Panc1 (cell line): ENCODE data around the gene PGM2. TPM values are rescaled to one million over a fixed set of nuclear protein-coding genes. Genes with fewer than 3 reads are reported as not detected.

Source experiments
- ATAC-seq: fragments of 200-7000 bp; cut with Tn5 transposase; 2 replicates; pipeline ENCODE4 v1.9.1; 2020; ENCODE audit warnings: mild to moderate bottlenecking, moderate library complexity
- BruUV-seq: library from RNA; stranded (reverse); fragments of 400-500 nt; replicated peaks from 2 replicates; lab custom pipeline; 2021; lab: Mats Ljungman, UMichigan
- CTCF ChIA-PET: fragments of 300-600 bp; sonication (Branson Sonifier 250); formaldehyde crosslinking; loops from one replicate; lab custom pipeline; 2022; ENCODE audit warnings: antibody characterized with exemption; lab: Charles Lee
- POLR2A ChIA-PET: fragments of 300-600 bp; sonication (Branson Sonifier 250); formaldehyde crosslinking; loops from one replicate; lab custom pipeline; 2022; ENCODE audit warnings: antibody characterized with exemption; lab: Charles Lee
- DNase-seq: peaks from one replicate; pipeline ENCODE4 v3.0.0-alpha.2; 2010; ENCODE audit warnings: low read depth, low spot score
- H3K27ac ChIP-seq: 2 replicates; pipeline ENCODE4 v1.5.1; 2011; ENCODE audit warnings: mild to moderate bottlenecking, low read length, inconsistent platforms
- H3K27me3 ChIP-seq: fragments of 200-500 bp; sonication (Bioruptor generic); 2 replicates; pipeline ENCODE4 v1.6.0; 2014; ENCODE audit warnings: low read length, inconsistent platforms; ENCODE audit not compliant: control insufficient read depth, insufficient read depth
- H3K36me3 ChIP-seq: fragments of 200-500 bp; sonication (Bioruptor generic); 2 replicates; pipeline ENCODE4 v1.5.1; 2014; ENCODE audit warnings: inconsistent platforms, mild to moderate bottlenecking, low read length, moderate library complexity; ENCODE audit not compliant: control insufficient read depth, insufficient read depth
- H3K4me1 ChIP-seq: 2 replicates; pipeline ENCODE4 v1.5.1; 2011; ENCODE audit warnings: inconsistent platforms, mild to moderate bottlenecking, low read length, moderate library complexity; ENCODE audit not compliant: control insufficient read depth, insufficient read depth
- H3K4me3 ChIP-seq, 2 experiments: 2 replicates each; pipeline ENCODE4 v1.5.1; 2011 to 2012; ENCODE audit warnings: low read depth in 2 of 2, low read length in 2 of 2, mild to moderate bottlenecking in 2 of 2, inconsistent platforms in 1 of 2, moderate library complexity in 1 of 2
- H3K9me3 ChIP-seq: fragments of 200-500 bp; sonication (Bioruptor generic); 2 replicates; pipeline ENCODE4 v1.5.1; 2014; ENCODE audit warnings: low read depth, mild to moderate bottlenecking, inconsistent platforms, low read length, moderate library complexity; ENCODE audit not compliant: control insufficient read depth, insufficient read depth
- CTCF ChIP-seq: fragments of 450-650 bp; IDR thresholded peaks from 2 replicates; pipeline ENCODE4 v1.5.1; 2017; ENCODE audit warnings: mild to moderate bottlenecking
- POLR2AphosphoS5 ChIP-seq: IDR thresholded peaks from 2 replicates; pipeline ENCODE4 v1.6.1; 2012; ENCODE audit warnings: mild to moderate bottlenecking, low read depth, low read length, moderate library complexity
- REST ChIP-seq, 2 experiments: IDR thresholded peaks; 2 replicates each; pipeline ENCODE4 v1.6.1; 2011 to 2012; ENCODE audit warnings: low read depth in 2 of 2, control low read depth in 1 of 2, low read length in 1 of 2, mild to moderate bottlenecking in 1 of 2, moderate library complexity in 1 of 2; ENCODE audit not compliant: insufficient read depth in 1 of 2
- SIN3A ChIP-seq: IDR thresholded peaks from 2 replicates; pipeline ENCODE4 v1.6.1; 2012; ENCODE audit warnings: low read depth, mild to moderate bottlenecking, low read length, moderate library complexity, borderline replicate concordance; ENCODE audit not compliant: insufficient read depth
- TCF7L2 ChIP-seq: IDR thresholded peaks from 2 replicates; pipeline ENCODE4 v1.6.1; 2011; ENCODE audit warnings: mild to moderate bottlenecking, low read depth, low read length, inconsistent platforms
- in situ Hi-C: cut with HindIII; loops from 2 replicates; pipeline ENCODE4 v1.10.0; 2016; ENCODE audit warnings: low sequenced_read_pairs, low pct_unique_long_range_greater_than_20kb
- intact Hi-C: fragments of 100-400 bp; cut with micrococcal nuclease; formaldehyde crosslinking; loops from one replicate; pipeline ENCODE4 v1.10.0; 2022; ENCODE audit not compliant: unreplicated experiment
- total RNA-seq: library from RNA; stranded (reverse); gene quantifications from one replicate; pipeline ENCODE4 v1.2.1, GENCODE V29; 2021; ENCODE audit not compliant: unreplicated experiment

Gene PGM2
- total RNA-seq, 1 experiment from 2014 or later, result 15.4 TPM

GRCh38 chr4:37889849-37890800 lies 63.6 kb downstream of the PGM2 start:
- CTCF ChIA-PET, result no interaction called here
- in situ Hi-C loops (no loop called here), intact Hi-C loops (no loop called here)
- POLR2A ChIA-PET, result interaction anchor here (0.9 kb wide), 1 partner anchor 58 kb away, joined by 3 read pairs; no protein-coding TSS in a partner anchor
- H3K27me3 ChIP-seq, result peaks cover 21% of the 10 kb centered on the region
- H3K4me1 ChIP-seq, result no peaks in the 10 kb centered on the region
- H3K4me3 ChIP-seq, result peak overlapping the region in 1 of 2 experiments; percentile 32; a peak in 2 of 4 replicates
- H3K9me3 ChIP-seq, result no peaks in the 10 kb centered on the region
- no peak for DNase-seq
- ATAC-seq, result peak; percentile 74
- no peak for TF ChIP-seq TCF7L2
- peak; percentile 18; the same call in 1 of the 2 replicates for TF ChIP-seq CTCF
- no peaks in the 10 kb centered on the region for H3K36me3 ChIP-seq
- no TSS peak for BruUV-seq
- H3K27ac ChIP-seq, result no peak overlapping the region

GRCh38 chr4:37890801-37891259 lies 64.3 kb downstream of the PGM2 start, which contains the start of gene TBC1D1:
TSS of gene TBC1D1 (plus strand) at chr4:37891084. CDS start at chr4:37902096, 11,012 bp downstream.
- ChIA-PET CTCF (no interaction called here), POLR2A (interaction anchor here (0.9 kb wide), 1 partner anchor 57 kb away, joined by 3 read pairs; no protein-coding TSS in a partner anchor)

More at GRCh38 chr4:37890801-37891259, 64.3 kb downstream of the PGM2 start, which contains the start of gene TBC1D1:
- peak within 1 kb of the TSS; percentile 32 to 44 for H3K4me3 ChIP-seq
- no peak for DNase-seq
- H3K36me3 ChIP-seq, result no peaks in the 10 kb centered on the region
- H3K27ac ChIP-seq, result no peak within 1 kb of the TSS
- TF ChIP-seq REST (IDR thresholded peaks at IDR 0.05; ENCODE audit: insufficient read depth in 1 of 2, low read depth in 2 of 2, low read length in 1 of 2) (no peak), CTCF (no peak), TCF7L2 (no peak), POLR2AphosphoS5 (no peak), SIN3A (no peak)
- intact Hi-C loops, result no loop called here
- peak; percentile 49 for ATAC-seq
- no TSS peak for BruUV-seq
- peaks cover 24% of the 10 kb centered on the region for H3K27me3 ChIP-seq
- no peaks in the 10 kb centered on the region for H3K4me1 ChIP-seq
- H3K9me3 ChIP-seq, result no peaks in the 10 kb centered on the region
- in situ Hi-C loops, result no loop called here
